HG02852 (cell line): Measurements from ENCODE around the gene NLGN2.
"Not testable (repeated sequence)": the region's sequence is repeated elsewhere in the genome, so short reads cannot be mapped to it uniquely, and the experiment has no call there.

Source experiments
- ATAC-seq: cut with Tn5 transposase; IDR thresholded peaks from one replicate; pipeline ENCODE4 v1.9.1; 2021; ENCODE audit warnings: mild to moderate bottlenecking, moderate library complexity; ENCODE audit not compliant: unreplicated experiment

The NLGN2 gene

DNA sequence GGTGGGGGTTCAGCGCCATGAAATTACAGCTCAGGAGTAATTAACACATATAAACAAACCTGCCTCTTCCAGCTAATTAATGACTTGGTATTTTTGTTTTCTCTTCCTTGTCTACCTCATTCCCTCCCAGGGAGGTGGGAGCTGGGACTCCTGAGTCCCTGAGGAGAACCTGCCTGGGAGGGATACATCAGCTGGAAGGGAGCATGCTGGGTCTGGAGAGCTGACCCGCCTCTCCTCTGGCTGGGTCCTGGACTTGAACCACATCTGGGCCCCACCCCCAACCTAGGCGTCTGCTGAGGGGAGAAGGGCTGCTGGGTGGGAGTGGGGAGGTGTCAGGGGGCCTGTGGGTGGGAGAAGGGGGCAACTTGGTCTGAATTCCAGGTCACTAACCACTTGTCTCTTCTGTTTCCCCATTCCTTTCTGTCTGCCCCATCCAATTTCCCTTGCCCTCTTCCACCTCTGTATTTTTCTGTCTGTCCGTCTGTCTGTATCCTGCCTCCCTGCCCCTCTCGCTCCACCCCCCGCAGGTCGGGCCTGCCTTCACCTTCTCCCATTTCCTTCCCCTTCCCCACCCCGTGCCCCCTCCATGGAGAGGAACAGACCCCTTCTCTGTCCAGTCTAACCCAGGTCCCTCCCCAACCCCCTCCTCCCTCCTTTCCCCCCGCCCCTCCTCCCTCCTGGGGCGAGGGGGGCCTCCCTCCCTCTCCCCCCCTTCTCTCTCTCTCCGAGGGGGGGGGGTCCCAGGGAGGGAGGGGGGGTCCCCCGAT is at the start of gene NLGN2:
TSS of gene NLGN2 (plus strand) at position 361 of the 767 bp plus-strand sequence. CDS start 411 bp downstream, outside the sequence.
- no peak for ATAC-seq

DNA sequence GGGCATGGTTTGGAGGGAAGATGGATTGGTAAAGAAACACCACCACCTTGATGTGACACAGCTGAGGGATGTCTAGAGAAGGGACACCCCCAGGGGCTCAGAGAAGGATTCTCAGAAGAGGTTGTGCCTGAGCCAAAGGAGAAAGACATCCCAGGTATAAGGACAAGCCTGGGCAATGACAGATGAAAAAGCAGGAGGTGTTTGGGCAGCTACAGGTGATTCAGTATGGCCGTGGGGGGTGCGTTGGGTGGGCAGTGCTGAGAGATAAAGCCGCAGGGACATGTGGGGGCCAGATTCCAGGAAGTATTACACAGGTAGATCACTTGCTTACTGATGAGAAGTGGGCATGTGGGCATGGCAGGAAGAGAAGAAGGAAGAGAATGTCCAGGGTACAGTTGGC is 45.7 kb upstream of the NLGN2 start:
- ATAC-seq, result no peak

DNA sequence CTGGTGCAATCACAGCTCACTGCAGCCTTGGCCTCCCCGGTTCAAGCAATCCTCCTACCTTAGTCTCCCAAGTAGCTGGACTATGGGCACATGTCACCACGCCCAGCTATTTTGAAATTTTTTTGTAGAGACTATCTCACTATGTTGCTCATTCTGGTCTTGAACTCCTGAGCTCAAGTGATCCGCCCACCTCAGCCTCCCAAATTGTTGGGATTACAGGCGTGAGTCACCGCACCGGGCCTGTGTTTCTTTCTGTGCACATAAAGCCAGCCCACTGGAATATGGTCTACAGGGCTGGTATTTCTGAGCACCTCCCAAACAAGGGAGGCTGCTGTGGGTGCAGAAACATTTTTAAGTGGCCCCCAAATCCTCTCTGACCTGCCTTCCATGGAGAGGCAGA is 44.3 kb upstream of the NLGN2 start:
- no peak for ATAC-seq

DNA sequence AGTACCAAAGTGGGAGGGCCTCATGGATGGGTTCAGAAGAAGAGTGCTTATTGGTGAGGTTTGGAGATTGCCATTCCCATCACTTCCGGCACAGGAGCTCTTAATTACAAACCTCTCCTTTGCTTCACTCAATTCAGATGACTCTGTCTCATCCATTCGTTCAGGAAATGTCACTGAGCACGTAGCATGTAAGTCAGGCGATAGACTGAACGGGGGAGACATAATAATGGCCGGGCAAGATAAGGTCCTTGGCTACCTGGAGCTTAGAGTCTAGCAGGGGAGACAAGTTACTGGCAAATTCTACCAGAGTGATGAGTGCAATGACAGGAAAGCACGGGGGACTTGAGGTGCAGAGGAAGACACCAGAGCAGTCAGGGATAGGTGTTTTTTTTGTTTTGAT is 41.7 kb upstream of the NLGN2 start:
- ATAC-seq, result not testable (repeated sequence)

DNA sequence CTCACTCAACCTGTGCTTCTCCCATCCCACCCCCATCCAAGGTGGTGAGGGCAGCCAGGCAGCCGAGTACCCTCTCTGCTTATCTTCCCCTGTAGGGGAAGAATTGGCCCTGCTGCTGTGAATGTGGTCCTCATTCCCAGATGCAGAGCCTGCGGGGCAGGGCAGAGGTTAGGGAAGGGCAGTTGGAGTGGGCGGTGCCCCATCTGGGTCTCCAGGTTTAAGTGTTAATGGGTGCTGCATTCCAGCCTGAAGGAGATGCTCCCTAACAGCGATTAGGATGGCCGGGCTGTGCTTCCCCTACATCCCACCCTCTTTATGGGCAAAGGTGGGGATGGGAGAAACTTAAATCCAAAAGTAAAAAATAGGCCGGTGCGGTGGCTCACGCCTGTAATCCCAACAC is 40.6 kb upstream of the NLGN2 start:
- ATAC-seq, result no peak

DNA sequence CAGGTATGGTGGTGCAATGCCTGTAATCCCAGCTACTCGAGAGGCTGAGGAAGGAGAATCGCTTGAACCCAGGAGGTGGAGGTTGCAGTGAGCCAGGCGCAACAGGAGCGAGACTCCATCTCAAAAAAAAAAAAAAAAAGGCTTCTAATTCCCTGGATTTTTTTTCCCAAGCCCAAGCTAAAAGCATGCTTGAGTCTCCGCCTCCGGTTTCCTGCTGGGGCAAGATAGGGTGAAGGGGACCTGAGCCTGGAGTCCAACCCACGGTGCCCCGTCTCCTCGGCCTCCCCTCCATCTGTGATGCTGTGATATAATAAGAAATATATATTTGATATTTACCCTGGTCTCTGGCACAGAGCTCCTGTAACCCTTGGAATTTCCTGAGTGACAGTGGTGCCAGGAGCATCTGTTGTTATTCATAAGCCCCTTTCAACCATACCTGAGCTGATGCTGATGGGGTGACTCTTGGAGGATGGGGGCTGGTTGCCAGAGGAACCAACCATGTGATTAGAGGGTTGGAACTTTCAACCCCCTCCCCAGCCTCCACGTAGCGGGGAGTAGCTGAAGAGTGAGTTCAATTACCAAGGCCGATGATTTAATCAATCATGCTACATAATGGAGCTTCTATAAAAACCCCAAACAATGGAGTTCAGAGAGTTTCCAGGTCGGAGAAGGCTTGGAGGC is 39.6 kb upstream of the NLGN2 start:
- ATAC-seq, result no peak

DNA sequence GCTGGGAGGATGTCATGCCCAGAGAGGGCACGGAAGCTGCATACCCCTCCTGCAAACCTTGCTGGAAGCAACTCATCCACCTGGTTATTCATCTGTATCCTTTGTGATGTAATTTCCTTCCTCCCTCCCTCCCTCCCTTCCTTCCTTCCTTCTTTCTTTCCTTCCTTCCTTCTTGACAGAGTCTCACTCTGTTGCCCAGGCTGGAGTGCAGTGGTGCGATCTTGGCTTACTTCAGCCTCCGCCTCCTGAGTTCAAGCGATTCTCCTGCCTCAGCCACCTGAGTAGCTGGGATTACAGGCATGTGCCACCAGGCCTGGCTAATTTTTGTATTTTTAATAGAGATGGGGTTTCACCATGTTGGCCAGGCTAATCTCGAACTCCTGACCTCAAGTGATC is 39.0 kb upstream of the NLGN2 start:
- not testable (repeated sequence) for ATAC-seq

DNA sequence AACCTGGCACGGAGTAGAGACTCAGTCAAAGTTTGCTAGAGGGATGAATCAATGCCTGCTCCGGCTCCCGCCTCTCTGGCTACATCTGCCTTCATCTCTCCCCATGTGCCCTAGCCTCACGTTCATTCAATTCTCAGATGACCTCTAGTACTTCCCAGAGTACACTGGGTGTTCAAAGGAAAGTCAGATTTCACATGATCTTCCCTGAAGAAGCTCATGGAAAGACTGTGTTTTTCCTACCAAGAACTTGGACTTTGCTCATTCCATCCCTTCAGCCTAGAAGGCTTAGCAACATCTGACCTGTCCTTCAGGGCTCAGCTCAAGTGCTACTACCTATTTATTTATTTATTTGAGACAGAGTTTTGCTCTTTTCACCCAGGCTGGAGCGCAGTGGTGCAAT is 37.8 kb upstream of the NLGN2 start:
- no peak for ATAC-seq

DNA sequence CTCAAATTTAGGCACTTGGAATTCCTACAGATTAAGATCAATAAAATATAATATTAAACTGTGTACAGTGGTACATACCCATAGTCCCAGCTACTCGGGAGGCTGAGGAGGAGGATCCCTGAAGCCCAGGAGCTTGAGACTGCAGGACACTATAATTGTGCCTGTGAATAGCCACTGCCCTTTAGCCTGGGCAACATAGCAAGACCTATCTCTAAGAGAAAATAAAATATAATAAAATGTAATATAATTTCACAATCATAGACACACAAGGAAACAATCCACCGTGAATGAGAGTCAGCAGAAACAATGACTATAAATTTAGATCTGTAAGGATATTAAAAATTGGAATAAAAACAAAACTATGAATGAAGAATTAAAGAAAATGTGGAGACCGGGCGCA is 36.8 kb upstream of the NLGN2 start:
- ATAC-seq, result no peak

DNA sequence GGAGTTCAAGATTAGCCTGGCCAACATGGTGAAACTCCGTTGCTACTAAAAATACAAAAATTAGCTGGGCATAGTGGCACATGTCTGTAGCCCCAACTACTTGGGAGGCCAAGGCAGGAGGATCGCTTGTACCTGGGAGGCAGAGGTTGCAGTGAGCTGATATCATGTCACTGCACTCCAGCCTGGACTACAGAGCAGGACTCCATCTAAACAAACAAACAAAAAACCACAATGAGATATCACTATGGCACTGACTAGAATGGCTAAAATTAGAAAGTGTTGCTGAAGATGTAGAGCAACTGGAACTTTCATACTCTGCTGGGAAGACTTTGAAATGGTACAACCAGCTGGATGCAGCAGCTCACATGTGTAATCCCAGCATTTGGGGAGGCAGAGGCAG is 33.3 kb upstream of the NLGN2 start:
- ATAC-seq, result no peak

DNA sequence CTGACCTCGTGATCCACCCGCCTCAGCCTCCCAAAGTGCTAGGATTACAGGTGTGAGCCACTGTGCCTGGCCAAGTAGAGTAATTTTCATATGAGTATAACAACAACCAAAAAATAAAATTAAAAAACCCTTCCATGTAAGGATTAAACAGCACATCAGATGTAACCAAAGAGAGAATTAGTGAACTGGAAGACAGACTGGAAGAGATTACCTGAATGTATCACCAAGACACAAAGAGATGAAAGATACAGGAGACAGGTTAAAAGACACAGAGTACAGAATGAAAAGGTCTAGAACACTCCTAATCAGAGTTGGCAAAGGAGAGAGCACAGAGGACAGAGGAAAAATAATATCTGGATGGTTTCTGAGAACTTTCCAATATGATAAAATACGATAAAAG is 28.5 kb upstream of the NLGN2 start:
- no peak for ATAC-seq

DNA sequence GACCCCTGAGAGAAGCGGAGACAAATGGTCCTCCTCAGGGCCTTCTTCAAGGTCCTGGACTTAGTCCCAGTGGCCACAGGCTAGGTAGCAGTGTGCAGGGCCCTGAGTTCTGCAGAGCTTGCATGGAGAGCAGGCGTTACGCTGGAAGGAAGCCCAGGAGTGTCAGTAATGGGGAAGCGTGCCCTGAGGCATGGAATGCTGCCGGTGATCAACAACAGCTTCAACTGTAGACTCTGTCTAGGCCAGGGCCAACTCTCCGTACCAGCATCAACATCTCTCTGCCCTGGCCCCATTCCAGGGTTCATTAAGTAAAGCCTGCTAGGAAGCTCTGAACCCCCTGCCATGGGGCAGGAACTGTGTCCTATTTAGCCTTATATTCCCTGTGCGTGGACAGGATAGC is 27.3 kb upstream of the NLGN2 start:
- no peak for ATAC-seq

DNA sequence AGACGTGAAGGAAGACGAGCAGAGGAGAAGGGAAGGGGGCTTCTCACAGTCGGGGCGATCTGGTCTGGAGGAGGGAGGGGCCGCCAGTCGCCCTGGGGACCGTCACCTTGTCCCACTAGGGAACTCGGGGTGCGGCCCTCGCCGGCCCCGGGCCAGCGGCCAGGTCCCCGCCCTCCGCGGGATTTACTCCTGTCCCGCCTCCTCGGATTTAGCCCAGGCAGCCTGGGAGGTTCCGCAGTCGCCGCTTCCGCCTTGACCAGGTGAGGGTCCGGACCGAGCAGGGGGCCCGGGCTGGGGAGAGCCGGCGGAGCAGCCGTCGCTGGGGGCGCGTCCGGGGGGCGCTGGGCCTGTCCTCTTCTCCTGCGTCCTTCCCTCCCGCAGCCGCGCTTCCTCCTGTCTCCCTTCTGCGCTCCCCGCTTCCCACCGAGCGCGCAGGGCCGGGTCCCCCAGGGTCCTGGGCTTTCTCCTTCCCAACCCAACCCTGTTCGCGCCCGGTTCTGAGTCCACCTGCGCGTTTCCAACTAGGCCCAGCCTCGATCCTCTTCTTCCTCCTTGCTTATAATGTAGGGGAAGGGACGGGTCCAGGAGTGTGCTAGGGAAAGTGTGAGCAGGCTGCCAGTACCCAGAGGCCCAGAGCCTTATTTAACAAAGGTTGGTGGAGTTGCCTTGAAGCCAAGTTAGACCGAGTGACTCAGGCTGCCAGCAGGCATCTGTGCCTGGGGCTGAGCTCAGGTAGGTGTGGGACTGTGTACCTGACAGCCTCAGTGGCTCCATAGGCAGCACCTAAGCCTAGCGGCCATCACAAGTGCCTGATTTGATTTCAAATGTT is 26.6 kb upstream of the NLGN2 start, which contains the start of gene TNK1:
TSS of gene TNK1 (plus strand) at position 235 of the 829 bp plus-strand sequence. CDS start 1,838 bp downstream, outside the sequence.
- ATAC-seq, result no peak

DNA sequence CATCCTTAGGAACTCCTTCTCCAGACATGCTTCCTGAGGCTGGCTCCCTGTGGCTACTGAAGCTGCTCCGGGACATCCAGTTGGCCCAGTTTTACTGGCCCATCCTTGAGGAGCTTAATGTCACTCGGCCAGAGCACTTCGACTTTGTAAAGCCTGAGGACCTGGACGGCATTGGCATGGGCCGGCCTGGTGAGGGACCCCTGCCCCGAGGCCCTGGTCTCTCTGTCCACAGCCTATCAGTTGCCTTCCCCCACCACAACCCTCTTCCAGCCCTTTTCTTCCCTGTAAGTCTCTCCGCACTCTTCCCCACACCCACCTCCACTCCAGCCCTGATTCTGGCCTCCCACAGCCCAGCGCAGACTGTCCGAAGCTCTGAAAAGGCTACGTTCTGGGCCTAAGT is 24.7 kb upstream of the NLGN2 start:
- no peak for ATAC-seq

DNA sequence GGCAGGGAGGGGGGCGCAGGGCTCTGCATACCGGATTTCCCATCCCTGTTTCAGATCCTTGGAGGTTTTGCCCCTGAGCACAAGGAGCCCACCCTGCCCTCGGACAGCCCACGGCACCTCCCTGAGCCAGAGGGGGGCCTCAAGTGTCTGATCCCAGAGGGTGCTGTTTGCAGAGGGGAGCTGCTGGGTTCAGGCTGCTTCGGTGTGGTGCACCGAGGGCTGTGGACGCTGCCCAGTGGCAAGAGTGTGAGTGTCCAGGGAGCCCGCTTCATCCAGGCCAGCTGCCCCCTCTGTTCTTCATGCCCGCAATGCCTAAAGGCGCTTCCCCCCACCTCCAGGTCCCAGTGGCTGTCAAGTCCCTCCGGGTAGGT is 24.3 kb upstream of the NLGN2 start:
- ATAC-seq, result no peak

DNA sequence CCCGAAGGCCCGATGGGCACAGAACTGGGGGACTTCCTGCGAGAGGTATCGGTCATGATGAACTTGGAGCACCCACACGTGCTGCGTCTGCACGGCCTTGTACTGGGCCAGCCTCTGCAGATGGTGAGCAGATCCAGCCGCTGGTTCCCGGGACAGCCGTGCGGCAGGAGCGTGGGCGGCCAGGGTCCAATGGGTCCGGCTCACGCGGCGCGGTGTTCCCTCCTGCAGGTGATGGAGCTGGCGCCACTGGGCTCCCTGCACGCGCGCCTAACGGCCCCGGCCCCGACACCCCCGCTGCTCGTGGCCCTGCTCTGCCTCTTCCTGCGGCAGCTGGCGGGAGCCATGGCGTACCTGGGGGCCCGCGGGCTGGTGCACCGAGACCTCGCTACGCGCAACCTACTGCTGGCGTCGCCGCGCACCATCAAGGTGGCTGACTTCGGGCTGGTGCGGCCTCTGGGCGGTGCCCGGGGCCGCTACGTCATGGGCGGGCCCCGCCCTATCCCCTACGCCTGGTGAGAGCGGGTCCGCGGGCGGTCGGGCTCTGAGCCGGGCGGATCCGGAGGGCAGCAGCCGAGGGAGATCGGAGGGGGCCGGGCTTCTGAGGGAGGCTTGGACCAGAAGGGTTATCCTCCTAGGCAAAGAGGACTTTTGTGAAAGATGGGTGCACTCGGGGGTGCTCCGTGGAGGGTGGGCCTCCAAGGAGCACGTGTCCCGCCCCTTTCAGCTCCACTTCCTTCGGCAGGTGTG is 23.7 kb upstream of the NLGN2 start:
- peak; percentile 82 for ATAC-seq

DNA sequence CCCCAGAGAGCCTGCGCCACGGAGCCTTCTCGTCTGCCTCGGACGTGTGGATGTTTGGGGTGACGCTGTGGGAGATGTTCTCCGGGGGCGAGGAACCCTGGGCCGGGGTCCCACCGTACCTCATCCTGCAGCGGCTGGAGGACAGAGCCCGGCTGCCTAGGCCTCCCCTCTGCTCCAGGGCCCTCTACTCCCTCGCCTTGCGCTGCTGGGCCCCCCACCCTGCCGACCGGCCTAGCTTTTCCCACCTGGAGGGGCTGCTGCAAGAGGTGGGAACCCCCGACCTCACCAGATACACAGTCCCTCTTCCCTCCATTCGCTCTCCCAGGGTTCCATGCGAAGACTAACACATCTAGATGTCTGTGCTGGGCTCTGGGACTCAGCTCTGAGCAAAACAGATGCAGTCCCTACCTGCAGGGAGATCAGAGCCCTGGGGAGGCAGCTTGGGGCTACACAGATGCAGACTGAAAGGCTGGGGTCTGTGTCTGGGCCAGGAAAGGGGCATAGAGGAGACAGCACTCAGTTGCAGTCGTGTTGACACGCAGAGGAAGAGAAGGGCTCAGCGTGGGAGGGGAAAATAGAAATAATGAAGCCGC is 23.1 kb upstream of the NLGN2 start:
- no peak for ATAC-seq

DNA sequence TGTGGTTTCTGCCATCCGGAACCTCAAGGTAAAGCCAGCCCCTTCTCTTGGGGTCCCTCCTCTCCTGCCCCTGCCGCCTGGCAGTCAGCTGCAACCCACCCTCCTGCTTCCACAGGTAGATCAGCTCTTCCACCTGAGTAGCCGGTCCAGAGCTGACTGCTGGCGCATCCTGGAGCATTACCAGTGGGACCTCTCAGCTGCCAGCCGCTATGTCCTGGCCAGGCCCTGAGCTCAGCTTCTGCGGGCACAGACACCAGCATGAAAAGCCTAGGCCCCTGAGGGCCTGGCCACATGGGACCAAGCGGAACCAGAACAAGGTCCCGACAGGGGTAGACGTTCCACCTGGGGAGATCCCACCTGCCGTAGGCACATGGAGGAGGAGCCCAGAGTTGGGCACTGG is 18.8 kb upstream of the NLGN2 start:
- ATAC-seq, result no peak

DNA sequence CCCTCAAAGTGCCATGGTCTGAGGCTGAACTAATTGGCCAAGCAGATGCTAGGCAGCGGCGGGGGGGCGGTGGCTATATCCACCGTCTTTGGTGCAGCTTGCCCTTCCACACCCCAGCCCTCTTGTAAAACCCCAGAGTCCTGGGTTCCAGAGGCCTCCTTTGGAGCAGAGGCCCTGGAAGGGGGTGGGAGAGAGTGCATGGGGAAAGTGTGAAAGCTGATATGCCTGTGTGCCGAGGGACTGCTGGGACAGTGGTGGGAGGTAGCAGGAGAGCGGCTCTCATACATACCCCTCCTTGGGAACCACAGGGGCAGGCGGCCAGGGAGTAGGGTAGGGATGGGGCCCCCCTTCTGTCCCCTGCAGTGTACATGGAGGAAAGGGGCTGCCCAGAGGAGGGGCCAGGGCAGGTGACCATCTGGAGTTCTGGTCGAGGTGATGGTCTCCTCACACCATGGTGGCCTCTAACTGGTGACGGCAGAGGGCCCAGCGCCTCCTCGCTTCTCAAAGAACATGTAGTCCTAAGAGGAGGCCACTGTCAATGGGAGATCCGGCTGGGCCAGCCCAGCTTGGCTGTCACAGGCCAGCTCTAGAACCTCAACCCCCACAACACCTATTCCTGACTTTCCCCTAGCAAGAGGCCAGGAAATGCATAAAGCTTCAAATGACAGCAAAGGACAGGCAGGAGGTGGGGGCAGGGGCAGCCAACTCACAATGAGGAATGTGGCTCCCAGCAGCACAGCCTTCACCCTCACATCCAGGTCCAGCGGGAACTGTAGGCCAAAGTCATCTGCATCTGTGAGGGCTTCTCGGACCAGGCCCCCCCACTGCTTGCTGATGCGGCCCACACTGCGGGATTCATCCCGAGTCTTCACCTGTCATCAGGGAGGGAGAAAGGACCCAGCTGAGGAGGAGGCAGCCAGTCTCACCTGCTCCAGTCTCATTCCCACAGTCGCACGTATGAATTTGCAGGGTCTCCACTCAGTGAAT is 17.4 kb upstream of the NLGN2 start:
- ATAC-seq, result no peak
